Upper lobe of right lung (tissue), 1 donor: Measurements from ENCODE around the gene CLCN5. TPM values are rescaled to one million over a fixed set of nuclear protein-coding genes. Genes with fewer than 3 reads are reported as not detected.

Experiments used
- ATAC-seq: fragments of 200-7000 bp; cut with Tn5 transposase; one replicate; pipeline ENCODE4 v1.9.1; 2020; ENCODE audit warnings: mild to moderate bottlenecking, moderate library complexity
- DNase-seq: peaks from one replicate; pipeline ENCODE4 v3.0.0-alpha.2; 2020
- H3K27ac ChIP-seq: fragments of 200-600 bp; one replicate; pipeline ENCODE4 v1.8.0; 2022
- H3K27me3 ChIP-seq: fragments of 200-600 bp; one replicate; pipeline ENCODE4 v1.8.0; 2022; ENCODE audit warnings: mild to moderate bottlenecking
- H3K36me3 ChIP-seq: fragments of 200-600 bp; one replicate; pipeline ENCODE4 v1.8.0; 2022
- H3K4me1 ChIP-seq: fragments of 200-600 bp; one replicate; pipeline ENCODE4 v1.8.0; 2022
- H3K4me3 ChIP-seq: fragments of 200-600 bp; one replicate; pipeline ENCODE4 v1.8.0; 2022; ENCODE audit warnings: mild to moderate bottlenecking
- H3K9me3 ChIP-seq: fragments of 200-600 bp; one replicate; pipeline ENCODE4 v1.8.0; 2022
- CTCF ChIP-seq: fragments of 200-600 bp; IDR thresholded peaks from one replicate; pipeline ENCODE4 v1.8.0; 2022; ENCODE audit warnings: antibody characterized with exemption
- intact Hi-C: fragments of 100-400 bp; cut with DNase I; formaldehyde crosslinking; loops from one replicate; pipeline ENCODE4 v1.11.0; 2022
- total RNA-seq: library from RNA; stranded (reverse); fragmentation: NEBNext Ultra II Directional; extraction: Animal tissue kit (Norgen Biotek cat#: 25700); gene quantifications from one replicate; pipeline ENCODE4 v1.2.1, GENCODE V29; 2021
- donor health status: DM: no; HTN: yes; CAD: no; lungs with severe emphysema.

Gene CLCN5
- total RNA-seq, 1 donor from 2014 or later, result 12.2 TPM

GRCh38 chrX:50106051-50106675, 183.8 kb downstream of the CLCN5 start:
- Histone ChIP-seq H3K4me1 (no peaks in the 10 kb centered on the region), H3K27ac (no peak overlapping the region), H3K9me3 (no peaks in the 10 kb centered on the region), H3K4me3 (no peak overlapping the region), H3K27me3 (no peaks in the 10 kb centered on the region), H3K36me3 (no peaks in the 10 kb centered on the region)
- intact Hi-C loops, result no loop called here
- DNase-seq, result no peak
- TF ChIP-seq CTCF, result no peak
- ATAC-seq, result no peak

- H3K4me1 ChIP-seq, result no peaks in the 10 kb centered on the region
- DNase-seq, result no peak
- no peaks in the 10 kb centered on the region for H3K27me3 ChIP-seq
- H3K4me3 ChIP-seq, result no peak overlapping the region
- H3K9me3 ChIP-seq, result no peaks in the 10 kb centered on the region
- H3K27ac ChIP-seq, result no peak overlapping the region
- no peak for TF ChIP-seq CTCF
- no peaks in the 10 kb centered on the region for H3K36me3 ChIP-seq
- intact Hi-C loops, result no loop called here
- ATAC-seq, result no peak
Observed at GRCh38 chrX:50107470-50107869, 185.1 kb downstream of the CLCN5 start.

- H3K27ac ChIP-seq, result no peak overlapping the region
- DNase-seq (no peak), ATAC-seq (no peak)
- H3K4me3 ChIP-seq, result no peak overlapping the region
- no peak for TF ChIP-seq CTCF
- H3K36me3 ChIP-seq, result no peaks in the 10 kb centered on the region
- H3K9me3 ChIP-seq, result no peaks in the 10 kb centered on the region
- no peaks in the 10 kb centered on the region for H3K27me3 ChIP-seq
- H3K4me1 ChIP-seq, result no peaks in the 10 kb centered on the region
- intact Hi-C loops, result no loop called here
Observed at GRCh38 chrX:50108264-50108663, 185.9 kb downstream of the CLCN5 start.

- H3K9me3 ChIP-seq, result no peaks in the 10 kb centered on the region
- no peak overlapping the region for H3K27ac ChIP-seq
- peak; percentile 51 for ATAC-seq
- intact Hi-C loops, result no loop called here
- no peak for TF ChIP-seq CTCF
- DNase-seq, result peak; percentile 59
- no peaks in the 10 kb centered on the region for H3K4me1 ChIP-seq
- no peaks in the 10 kb centered on the region for H3K27me3 ChIP-seq
- H3K36me3 ChIP-seq, result no peaks in the 10 kb centered on the region
- no peak overlapping the region for H3K4me3 ChIP-seq
Observed at GRCh38 chrX:50111742-50112141, 189.3 kb downstream of the CLCN5 start.

GRCh38 chrX:50114113-50114512, 191.7 kb downstream of the CLCN5 start:
- H3K27me3 ChIP-seq, result no peaks in the 10 kb centered on the region
- intact Hi-C loops, result no loop called here
- no peak overlapping the region for H3K4me3 ChIP-seq
- no peaks in the 10 kb centered on the region for H3K36me3 ChIP-seq
- no peak for TF ChIP-seq CTCF
- ATAC-seq (no peak), DNase-seq (no peak)
- H3K4me1 ChIP-seq, result no peaks in the 10 kb centered on the region
- no peak overlapping the region for H3K27ac ChIP-seq
- no peaks in the 10 kb centered on the region for H3K9me3 ChIP-seq

GRCh38 chrX:50115973-50116372, 193.6 kb downstream of the CLCN5 start:
- Histone ChIP-seq H3K9me3 (no peaks in the 10 kb centered on the region), H3K4me3 (no peak overlapping the region), H3K36me3 (no peaks in the 10 kb centered on the region), H3K27me3 (no peaks in the 10 kb centered on the region), H3K27ac (no peak overlapping the region), H3K4me1 (no peaks in the 10 kb centered on the region)
- TF ChIP-seq CTCF, result no peak
- DNase-seq (no peak), ATAC-seq (no peak)
- intact Hi-C loops, result no loop called here
